IMR-90 (cell line): ENCODE measurements around the gene TEAD4. TPM values are rescaled to one million over a fixed set of nuclear protein-coding genes. Genes with fewer than 3 reads are reported as not detected.

Experiments used
- ATAC-seq: fragments of 200-7000 bp; cut with Tn5 transposase; 2 replicates; pipeline ENCODE4 v1.9.1; 2020; ENCODE audit warnings: low read depth, mild to moderate bottlenecking, moderate library complexity
- BruUV-seq: library from RNA; stranded (reverse); fragments of 400-500 nt; replicated peaks from 2 replicates; lab custom pipeline; 2021; lab: Mats Ljungman, UMichigan
- CTCF ChIA-PET: fragments of 300-600 bp; formaldehyde crosslinking; extraction: SDS; loops from one replicate; lab custom pipeline; 2021; ENCODE audit warnings: antibody characterized with exemption; lab: Yijun Ruan, JAX
- POLR2A ChIA-PET: fragments of 300-600 bp; sonication (Branson Sonifier 250); formaldehyde crosslinking; loops from one replicate; lab custom pipeline; 2022; ENCODE audit warnings: antibody characterized with exemption; ENCODE audit not compliant: unreplicated experiment; lab: Charles Lee
- DNase-seq: peaks from one replicate; pipeline ENCODE4 v3.0.0; 2013
- H2AFZ ChIP-seq: replicated peaks from 2 replicates; pipeline ENCODE3; 2013; ENCODE audit warnings: low read length, mild to moderate bottlenecking; ENCODE audit not compliant: poor library complexity
- H2AK5ac ChIP-seq: 2 replicates; pipeline ENCODE4 v1.6.1; 2013; ENCODE audit warnings: low read depth, low read length, inconsistent platforms
- H2AK9ac ChIP-seq: replicated peaks from 2 replicates; pipeline ENCODE3; 2013; ENCODE audit warnings: mild to moderate bottlenecking, low read depth, low read length, moderate library complexity; ENCODE audit not compliant: poor library complexity
- H2BK120ac ChIP-seq: 2 replicates; pipeline ENCODE4 v1.6.1; 2013; ENCODE audit warnings: low read depth, low read length, inconsistent platforms
- H2BK15ac ChIP-seq: 3 replicates; pipeline ENCODE4 v1.6.1; 2013; ENCODE audit warnings: low read depth, low read length, inconsistent platforms
- H2BK20ac ChIP-seq: 2 replicates; pipeline ENCODE4 v1.6.1; 2013; ENCODE audit warnings: low read depth, mild to moderate bottlenecking, inconsistent platforms, low read length, moderate library complexity
- H2BK5ac ChIP-seq: 2 replicates; pipeline ENCODE4 v1.6.1; 2013; ENCODE audit warnings: mild to moderate bottlenecking, low read depth, low read length, inconsistent platforms; ENCODE audit not compliant: poor library complexity, severe bottlenecking
- H3K14ac ChIP-seq: replicated peaks from 2 replicates; pipeline ENCODE4 v1.6.1; 2013; ENCODE audit warnings: low read depth, low read length, inconsistent platforms
- H3K18ac ChIP-seq: 2 replicates; pipeline ENCODE4 v1.6.1; 2013; ENCODE audit warnings: low read depth, low read length, control low read depth
- H3K23ac ChIP-seq: 2 replicates; pipeline ENCODE4 v1.6.1; 2013; ENCODE audit warnings: low read depth, low read length, inconsistent platforms
- H3K27ac ChIP-seq: 2 replicates; pipeline ENCODE4 v1.5.1; 2013; ENCODE audit warnings: mild to moderate bottlenecking, control low read depth, low read length; ENCODE audit not compliant: insufficient read depth
- H3K27me3 ChIP-seq: 2 replicates; pipeline ENCODE4 v1.6.1; 2013; ENCODE audit warnings: low read length; ENCODE audit not compliant: control insufficient read depth, insufficient read depth
- H3K36me3 ChIP-seq: 2 replicates; pipeline ENCODE4 v1.6.1; 2013; ENCODE audit warnings: low read length, mixed read lengths; ENCODE audit not compliant: control insufficient read depth, insufficient read depth
- H3K4ac ChIP-seq: 2 replicates; pipeline ENCODE4 v1.6.1; 2013; ENCODE audit warnings: low read depth, low read length, inconsistent platforms
- H3K4me1 ChIP-seq: 2 replicates; pipeline ENCODE4 v1.6.1; 2013; ENCODE audit warnings: low read length, mixed read lengths; ENCODE audit not compliant: control insufficient read depth, insufficient read depth
- H3K4me2 ChIP-seq: 2 replicates; pipeline ENCODE4 v1.6.1; 2013; ENCODE audit warnings: low read depth, mild to moderate bottlenecking, control low read depth, low read length, moderate library complexity
- H3K4me3 ChIP-seq: 2 replicates; pipeline ENCODE4 v1.5.1; 2013; ENCODE audit warnings: low read depth, mild to moderate bottlenecking, control low read depth, low read length, moderate library complexity; ENCODE audit not compliant: insufficient read depth
- H3K56ac ChIP-seq: 2 replicates; pipeline ENCODE4 v1.6.1; 2013; ENCODE audit warnings: low read length, inconsistent platforms; ENCODE audit not compliant: insufficient read depth; ENCODE audit errors: extremely low read depth
- H3K79me1 ChIP-seq, 2 experiments: 2 replicates each; pipeline ENCODE4 v1.6.1; 2013; ENCODE audit warnings: low read length in 2 of 2, inconsistent platforms in 1 of 2, low read depth in 1 of 2
- H3K9ac ChIP-seq: 2 replicates; pipeline ENCODE4 v1.6.1; 2013; ENCODE audit warnings: low read depth, low read length, control low read depth
- H3K9me1 ChIP-seq: 2 replicates; pipeline ENCODE4 v1.6.1; 2013; ENCODE audit warnings: low read length, inconsistent platforms; ENCODE audit not compliant: insufficient read depth
- H3K9me3 ChIP-seq: 2 replicates; pipeline ENCODE4 v1.6.1; 2013; ENCODE audit warnings: low read length; ENCODE audit not compliant: control insufficient read depth, insufficient read depth
- H4K20me1 ChIP-seq: 2 replicates; pipeline ENCODE4 v1.6.1; 2013; ENCODE audit warnings: low read length, inconsistent platforms; ENCODE audit not compliant: insufficient read depth
- H4K5ac ChIP-seq: 2 replicates; pipeline ENCODE4 v1.6.1; 2013; ENCODE audit warnings: mild to moderate bottlenecking, low read depth, low read length, control low read depth
- H4K8ac ChIP-seq, 2 experiments: 2 replicates each; pipeline ENCODE4 v1.6.1; 2013; ENCODE audit warnings: low read depth in 2 of 2, low read length in 2 of 2, control low read depth in 1 of 2, inconsistent platforms in 1 of 2
- H4K91ac ChIP-seq: 2 replicates; pipeline ENCODE4 v1.6.1; 2013; ENCODE audit warnings: low read depth, low read length, inconsistent platforms; ENCODE audit not compliant: insufficient read depth
- BHLHE40 ChIP-seq: fragments of 150-350 bp; IDR thresholded peaks from 2 replicates; pipeline ENCODE4 v1.6.1; 2016; ENCODE audit warnings: mild to moderate bottlenecking, low read depth, low read length
- CEBPB ChIP-seq: IDR thresholded peaks from 2 replicates; pipeline ENCODE4 v1.6.1; 2012; ENCODE audit warnings: low read depth, low read length, improper control_type of control experiment
- CHD1 ChIP-seq: IDR thresholded peaks from 2 replicates; pipeline ENCODE4 v1.6.1; 2012; ENCODE audit warnings: low read depth, low read length, improper control_type of control experiment
- FOS ChIP-seq: fragments of 150-350 bp; IDR thresholded peaks from 2 replicates; pipeline ENCODE4 v1.6.1; 2016; ENCODE audit warnings: low read depth, low read length
- MAFK ChIP-seq: IDR thresholded peaks from 2 replicates; pipeline ENCODE4 v1.6.1; 2012; ENCODE audit warnings: low read depth, low read length, improper control_type of control experiment
- MAZ ChIP-seq: IDR thresholded peaks from 2 replicates; pipeline ENCODE4 v1.6.1; 2012; ENCODE audit warnings: low read depth, mild to moderate bottlenecking, low read length, improper control_type of control experiment, moderate library complexity, borderline replicate concordance
- MXI1 ChIP-seq: IDR thresholded peaks from 2 replicates; pipeline ENCODE4 v1.6.1; 2012; ENCODE audit warnings: low read depth, mild to moderate bottlenecking, low read length, moderate library complexity, borderline replicate concordance
- NFE2L2 ChIP-seq: fragments of 150-350 bp; IDR thresholded peaks from 2 replicates; pipeline ENCODE4 v1.6.1; 2016; ENCODE audit warnings: low read depth, mild to moderate bottlenecking, low read length
- POLR2A ChIP-seq: IDR thresholded peaks from 2 replicates; pipeline ENCODE4 v1.6.1; 2012; ENCODE audit warnings: mild to moderate bottlenecking, low read depth, low read length
- RAD21 ChIP-seq: IDR thresholded peaks from 2 replicates; pipeline ENCODE4 v1.6.1; 2012; ENCODE audit warnings: low read length, improper control_type of control experiment
- RCOR1 ChIP-seq: IDR thresholded peaks from 2 replicates; pipeline ENCODE4 v1.6.1; 2012; ENCODE audit warnings: mild to moderate bottlenecking, low read length, improper control_type of control experiment; ENCODE audit not compliant: insufficient replicate concordance
- RFX5 ChIP-seq: IDR thresholded peaks from 2 replicates; pipeline ENCODE4 v1.8.0; 2012; ENCODE audit warnings: low read depth, mild to moderate bottlenecking, low read length, moderate library complexity
- SMC3 ChIP-seq: fragments of 150-350 bp; IDR thresholded peaks from 2 replicates; pipeline ENCODE4 v1.6.1; 2016; ENCODE audit warnings: low read depth, mild to moderate bottlenecking, antibody characterized with exemption, low read length, moderate library complexity
- WGBS, 2 experiments: methylation state at CpG; one replicate each; pipeline versions ENCODE4 v1.1.5 to v1.1.7; 2013; ENCODE audit warnings: missing lambda C conversion rate in 2 of 2; ENCODE audit not compliant: insufficient read length in 1 of 2; ENCODE audit errors: extremely low coverage in 2 of 2; 5-methylcytosine and 5-hydroxymethylcytosine counted together
- dilution Hi-C: fragments of 300-500 bp; cut with HindIII; formaldehyde crosslinking; loops from one replicate; pipeline ENCODE4 v1.14.3; 2018; ENCODE audit warnings: low sequenced_read_pairs; ENCODE audit not compliant: unreplicated experiment
- in situ Hi-C: fragments of 300-500 bp; cut with MboI; formaldehyde crosslinking; loops from 3 replicates; pipeline ENCODE4 v1.14.3; 2019; ENCODE audit warnings: low sequenced_read_pairs, inconsistent platforms, mixed read lengths
- intact Hi-C: fragments of 100-400 bp; cut with micrococcal nuclease; formaldehyde crosslinking; loops from 2 replicates; pipeline ENCODE4 v1.10.0; 2022
- polyA plus RNA-seq, 3 experiments: library from polyadenylated mRNA; depleted of rRNA; stranded (reverse); fragments of >200 nt; gene quantifications; 2 replicates each; pipeline ENCODE4 v1.2.3, GENCODE V29; 2012; ENCODE audit warnings: low replicate concordance in 1 of 3
- total RNA-seq: library from RNA; depleted of rRNA; stranded (reverse); fragments of >200 nt; gene quantifications from 2 replicates; pipeline ENCODE4 v1.2.3, GENCODE V29; 2012
- TF ChIP-seq, protein P1 (sequence below): fragments of 150-350 bp; IDR thresholded peaks from 2 replicates; pipeline ENCODE4 v1.6.1; 2016; ENCODE audit warnings: low read depth, mild to moderate bottlenecking, low read length, moderate library complexity, borderline replicate concordance
- TF ChIP-seq, protein P2 (sequence below): conservative IDR thresholded peaks from 2 replicates; pipeline ENCODE4 v1.5.1; 2012; ENCODE audit warnings: mild to moderate bottlenecking, low read depth, low read length, improper control_type of control experiment
- TF ChIP-seq, protein P3 (sequence below): fragments of 150-350 bp; IDR thresholded peaks from 2 replicates; pipeline ENCODE4 v1.6.1; 2017; ENCODE audit warnings: mild to moderate bottlenecking, antibody characterized with exemption, low read length, low read depth

Gene TEAD4
- total and polyA plus RNA-seq, 2 of the 4 experiments (the other 2 are of a cell fraction): 8.8 to 24.9 TPM

DNA sequence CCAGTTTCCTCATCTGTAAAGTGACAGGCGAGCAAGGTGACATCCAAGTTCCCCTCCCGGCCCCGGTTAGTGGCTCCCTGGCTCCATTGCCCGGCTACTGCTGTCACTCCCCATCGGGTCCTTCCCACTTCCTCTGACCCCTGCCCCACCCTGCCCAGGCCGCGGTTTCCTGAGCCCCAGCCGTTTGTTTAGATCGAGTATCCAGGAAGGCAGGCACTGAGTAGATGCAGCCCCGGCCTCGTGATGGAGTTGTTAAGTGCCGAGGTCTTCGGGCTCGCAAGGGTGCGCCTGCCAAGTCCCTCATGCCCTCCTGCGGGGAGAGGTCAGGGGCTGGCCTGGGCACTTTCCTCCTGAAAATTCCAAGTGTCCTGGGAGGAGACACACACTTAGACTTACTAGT lies 55.4 kb downstream of the TEAD4 start:
- peaks cover 13% of the 10 kb centered on the region; the same call in 1 of the 2 replicates for H3K9me1 ChIP-seq
- no peak overlapping the region for H2AK5ac ChIP-seq
- peaks cover 6% of the 10 kb centered on the region; the same call in 1 of the 2 replicates for H3K36me3 ChIP-seq
- no TSS peak for BruUV-seq
- POLR2A ChIA-PET: interaction anchor here (1.1 kb wide), 1 partner anchor 19 kb away, joined by 3 read pairs; no protein-coding TSS in a partner anchor
- DNase-seq: no peak
- H2AFZ ChIP-seq: no peak overlapping the region
- no peak overlapping the region for H3K23ac ChIP-seq
- no peak overlapping the region for H4K5ac ChIP-seq
- WGBS, 2 experiments: 57% methylated on average over 4 of the region's 16 CpGs; no CpG with 5 or more reads in 1 of the 2 experiments
- dilution Hi-C loops (no loop called here), intact Hi-C loops (no loop called here), in situ Hi-C loops (no loop called here)
- no peak overlapping the region for H2BK15ac ChIP-seq
- no peak overlapping the region for H3K4me3 ChIP-seq
- H3K4me2 ChIP-seq: no peak overlapping the region
- TF ChIP-seq, protein P1, sequence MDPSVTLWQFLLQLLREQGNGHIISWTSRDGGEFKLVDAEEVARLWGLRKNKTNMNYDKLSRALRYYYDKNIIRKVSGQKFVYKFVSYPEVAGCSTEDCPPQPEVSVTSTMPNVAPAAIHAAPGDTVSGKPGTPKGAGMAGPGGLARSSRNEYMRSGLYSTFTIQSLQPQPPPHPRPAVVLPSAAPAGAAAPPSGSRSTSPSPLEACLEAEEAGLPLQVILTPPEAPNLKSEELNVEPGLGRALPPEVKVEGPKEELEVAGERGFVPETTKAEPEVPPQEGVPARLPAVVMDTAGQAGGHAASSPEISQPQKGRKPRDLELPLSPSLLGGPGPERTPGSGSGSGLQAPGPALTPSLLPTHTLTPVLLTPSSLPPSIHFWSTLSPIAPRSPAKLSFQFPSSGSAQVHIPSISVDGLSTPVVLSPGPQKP: no peak
- TF ChIP-seq RAD21: no peak
- no peak for TF ChIP-seq CEBPB
- TF ChIP-seq SMC3: no peak
- TF ChIP-seq NFE2L2: no peak
- TF ChIP-seq POLR2A: no peak
- TF ChIP-seq, protein P2, sequence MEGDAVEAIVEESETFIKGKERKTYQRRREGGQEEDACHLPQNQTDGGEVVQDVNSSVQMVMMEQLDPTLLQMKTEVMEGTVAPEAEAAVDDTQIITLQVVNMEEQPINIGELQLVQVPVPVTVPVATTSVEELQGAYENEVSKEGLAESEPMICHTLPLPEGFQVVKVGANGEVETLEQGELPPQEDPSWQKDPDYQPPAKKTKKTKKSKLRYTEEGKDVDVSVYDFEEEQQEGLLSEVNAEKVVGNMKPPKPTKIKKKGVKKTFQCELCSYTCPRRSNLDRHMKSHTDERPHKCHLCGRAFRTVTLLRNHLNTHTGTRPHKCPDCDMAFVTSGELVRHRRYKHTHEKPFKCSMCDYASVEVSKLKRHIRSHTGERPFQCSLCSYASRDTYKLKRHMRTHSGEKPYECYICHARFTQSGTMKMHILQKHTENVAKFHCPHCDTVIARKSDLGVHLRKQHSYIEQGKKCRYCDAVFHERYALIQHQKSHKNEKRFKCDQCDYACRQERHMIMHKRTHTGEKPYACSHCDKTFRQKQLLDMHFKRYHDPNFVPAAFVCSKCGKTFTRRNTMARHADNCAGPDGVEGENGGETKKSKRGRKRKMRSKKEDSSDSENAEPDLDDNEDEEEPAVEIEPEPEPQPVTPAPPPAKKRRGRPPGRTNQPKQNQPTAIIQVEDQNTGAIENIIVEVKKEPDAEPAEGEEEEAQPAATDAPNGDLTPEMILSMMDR: no peak
- TF ChIP-seq BHLHE40: no peak
- TF ChIP-seq FOS: no peak
- no peak for TF ChIP-seq RCOR1
- TF ChIP-seq CHD1: no peak
- no peak for TF ChIP-seq MAZ
- TF ChIP-seq RFX5: no peak
- no peak for TF ChIP-seq MAFK
- TF ChIP-seq, protein P3, sequence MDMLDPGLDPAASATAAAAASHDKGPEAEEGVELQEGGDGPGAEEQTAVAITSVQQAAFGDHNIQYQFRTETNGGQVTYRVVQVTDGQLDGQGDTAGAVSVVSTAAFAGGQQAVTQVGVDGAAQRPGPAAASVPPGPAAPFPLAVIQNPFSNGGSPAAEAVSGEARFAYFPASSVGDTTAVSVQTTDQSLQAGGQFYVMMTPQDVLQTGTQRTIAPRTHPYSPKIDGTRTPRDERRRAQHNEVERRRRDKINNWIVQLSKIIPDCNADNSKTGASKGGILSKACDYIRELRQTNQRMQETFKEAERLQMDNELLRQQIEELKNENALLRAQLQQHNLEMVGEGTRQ: no peak
- TF ChIP-seq MXI1: no peak
- no peak overlapping the region for H2AK9ac ChIP-seq
- no peak for ATAC-seq
- no peak overlapping the region for H3K56ac ChIP-seq
- no peak overlapping the region for H3K14ac ChIP-seq
- no peak overlapping the region for H2BK120ac ChIP-seq
- H3K9me3 ChIP-seq: no peaks in the 10 kb centered on the region
- H3K27ac ChIP-seq: no peak overlapping the region
- H4K20me1 ChIP-seq: no peaks in the 10 kb centered on the region; the same call in 1 of the 2 replicates
- peaks cover 3% of the 10 kb centered on the region for H3K4me1 ChIP-seq
- no peaks in the 10 kb centered on the region; a peak in 1 of 4 replicates for H3K79me1 ChIP-seq
- H2BK20ac ChIP-seq: no peak overlapping the region
- H4K8ac ChIP-seq: no peak overlapping the region
- no peak overlapping the region for H3K9ac ChIP-seq
- H4K91ac ChIP-seq: no peak overlapping the region
- H2BK5ac ChIP-seq: no peak overlapping the region
- CTCF ChIA-PET: no interaction called here
- no peaks in the 10 kb centered on the region for H3K27me3 ChIP-seq
- H3K18ac ChIP-seq: no peak overlapping the region
- no peak overlapping the region for H3K4ac ChIP-seq
